Keratinocyte (primary cell): ENCODE measurements around the gene CCDC157. TPM values are rescaled to one million over a fixed set of nuclear protein-coding genes. Genes with fewer than 3 reads are reported as not detected.

Source experiments
- DNase-seq: peaks from one replicate; pipeline ENCODE4 v3.0.0-alpha.2; 2011; ENCODE audit warnings: low read depth, missing footprints, low spot score
- FAIRE-seq: peaks from 2 replicates; lab custom pipeline; 2011; peaks lifted over from hg19 to GRCh38; lab: Jason Lieb, UNC
- H2AFZ ChIP-seq: 2 replicates; pipeline ENCODE4 v1.6.0; 2012; ENCODE audit warnings: low read length, control low read depth, inconsistent platforms; ENCODE audit not compliant: control insufficient read depth
- H3K27ac ChIP-seq: 2 replicates; pipeline ENCODE4 v1.5.1; 2011; ENCODE audit warnings: low read length; ENCODE audit not compliant: control insufficient read depth, insufficient read depth
- H3K27me3 ChIP-seq: 3 replicates; pipeline ENCODE4 v1.6.0; 2011; ENCODE audit warnings: low read length; ENCODE audit not compliant: control insufficient read depth, insufficient read depth; ENCODE audit errors: extremely low read depth
- H3K36me3 ChIP-seq, 2 experiments: 2 replicates in 1 of 2; 3 replicates in 1 of 2; pipeline ENCODE4 v1.5.1; 2011; ENCODE audit warnings: low read length in 2 of 2, mild to moderate bottlenecking in 1 of 2; ENCODE audit not compliant: control insufficient read depth in 2 of 2, insufficient read depth in 2 of 2; ENCODE audit errors: extremely low read depth in 1 of 2
- H3K4me1 ChIP-seq: 3 replicates; pipeline ENCODE4 v1.5.1; 2011; ENCODE audit warnings: low read length; ENCODE audit not compliant: control insufficient read depth, insufficient read depth; ENCODE audit errors: extremely low read depth
- H3K4me2 ChIP-seq: 3 replicates; pipeline ENCODE4 v1.6.0; 2011; ENCODE audit warnings: low read depth, low read length; ENCODE audit not compliant: control insufficient read depth, insufficient read depth; ENCODE audit errors: extremely low read depth
- H3K4me3 ChIP-seq, 3 experiments: fragments of 200-600 bp in 1 of 3; sonication (generic) in 1 of 3; 2 replicates in 2 of 3; 3 replicates in 1 of 3; pipeline ENCODE4 v1.5.1; 2011 to 2016; ENCODE audit warnings: low read length in 3 of 3, mild to moderate bottlenecking in 3 of 3, control low read depth in 2 of 3, inconsistent platforms in 1 of 3, low read depth in 1 of 3, mixed read lengths in 1 of 3, mixed run types in 1 of 3, moderate library complexity in 1 of 3; ENCODE audit not compliant: control insufficient read depth in 2 of 3, insufficient read depth in 2 of 3; ENCODE audit errors: extremely low read depth in 1 of 3
- H3K79me2 ChIP-seq: 2 replicates; pipeline ENCODE4 v1.6.0; 2012; ENCODE audit warnings: low read length; ENCODE audit not compliant: control insufficient read depth, insufficient read depth
- H3K9ac ChIP-seq: 3 replicates; pipeline ENCODE4 v1.6.0; 2011; ENCODE audit warnings: low read length; ENCODE audit not compliant: control insufficient read depth, insufficient read depth; ENCODE audit errors: extremely low read depth
- H3K9me1 ChIP-seq: 3 replicates; pipeline ENCODE4 v1.6.0; 2011; ENCODE audit warnings: low read length; ENCODE audit not compliant: control insufficient read depth, insufficient read depth; ENCODE audit errors: extremely low read depth
- H3K9me3 ChIP-seq: 2 replicates; pipeline ENCODE4 v1.5.1; 2012; ENCODE audit warnings: low read depth, low read length; ENCODE audit not compliant: control insufficient read depth
- H4K20me1 ChIP-seq: 3 replicates; pipeline ENCODE4 v1.6.0; 2011; ENCODE audit warnings: low read length; ENCODE audit not compliant: control insufficient read depth, insufficient read depth; ENCODE audit errors: extremely low read depth
- CTCF ChIP-seq, 3 experiments: IDR thresholded peaks in 1 of 3; conservative IDR thresholded peaks in 1 of 3; optimal IDR thresholded peaks in 1 of 3; 2 replicates in 2 of 3; 3 replicates in 1 of 3; pipeline versions ENCODE3 to v1.5.1; 2011; ENCODE audit warnings: low read length in 3 of 3, mild to moderate bottlenecking in 3 of 3, moderate library complexity in 2 of 3, control low read depth in 1 of 3, inconsistent platforms in 1 of 3; ENCODE audit not compliant: insufficient read depth in 2 of 3; ENCODE audit errors: extremely low read depth in 1 of 3
- EZH2 ChIP-seq: IDR thresholded peaks from one replicate; pipeline ENCODE4 v1.6.1; 2012; ENCODE audit warnings: inconsistent platforms, mild to moderate bottlenecking, low read length, moderate library complexity
- dilution Hi-C: fragments of 300-500 bp; cut with MboI; formaldehyde crosslinking; loops from one replicate; pipeline ENCODE4 v1.7.0; 2020; ENCODE audit warnings: low sequenced_read_pairs; ENCODE audit not compliant: extremely low pct_ligation_motif_present
- polyA plus RNA-seq, 5 experiments: library from polyadenylated mRNA; depleted of rRNA in 3 of 5; stranded (reverse) in 3 of 5; stranded (forward) in 1 of 5; unstranded in 1 of 5; fragments of >200 nt; gene quantifications; 1 replicate in 1 of 5; 2 replicates in 3 of 5; 3 replicates in 1 of 5; pipeline versions ENCODE4 v1.2.1 to v1.2.3, GENCODE V29; 2011 to 2012; ENCODE audit warnings: missing spikeins in 2 of 5, low read depth in 1 of 5, low replicate concordance in 1 of 5

CCDC157 gene
- polyA plus RNA-seq, 1 donor (not counting 4 experiments of a cell fraction or from before 2014, with no cell fraction given), result 1.3 TPM

GRCh38 chr22:30348809-30349208, 8.0 kb upstream of the CCDC157 start:
- no peak for TF ChIP-seq CTCF (optimal IDR thresholded peaks at IDR 0.05 in 1 of 3, IDR thresholded peaks at IDR 0.05 in 1 of 3, conservative IDR thresholded peaks at IDR 0.05 in 1 of 3; ENCODE audit: extremely low read depth in 1 of 3, insufficient read depth in 2 of 3, low read length in 3 of 3)
- no peak for TF ChIP-seq EZH2
- Histone ChIP-seq H3K4me1 (no peaks in the 10 kb centered on the region), H3K9ac (no peak overlapping the region), H3K9me1 (no peaks in the 10 kb centered on the region), H3K36me3 (peaks cover 35 to 61% of the 10 kb centered on the region in 2 experiments), H3K27me3 (no peaks in the 10 kb centered on the region), H3K9me3 (no peaks in the 10 kb centered on the region), H2AFZ (no peak overlapping the region), H3K79me2 (peaks cover 60% of the 10 kb centered on the region), H3K4me2 (no peak overlapping the region), H3K4me3 (no peak overlapping the region), H3K27ac (no peak overlapping the region), H4K20me1 (peaks cover 2% of the 10 kb centered on the region)
- dilution Hi-C loops, result no loop called here
- no peak for FAIRE-seq
- DNase-seq, result no peak

GRCh38 chr22:30351226-30351625, 5.6 kb upstream of the CCDC157 start:
- dilution Hi-C loops, result no loop called here
- H3K9me3 ChIP-seq, result no peaks in the 10 kb centered on the region
- no peak for DNase-seq
- H3K9ac ChIP-seq, result no peak overlapping the region
- no peak for TF ChIP-seq EZH2
- no peak for TF ChIP-seq CTCF (optimal IDR thresholded peaks at IDR 0.05 in 1 of 3, IDR thresholded peaks at IDR 0.05 in 1 of 3, conservative IDR thresholded peaks at IDR 0.05 in 1 of 3; ENCODE audit: extremely low read depth in 1 of 3, insufficient read depth in 2 of 3, low read length in 3 of 3)
- H3K27me3 ChIP-seq, result no peaks in the 10 kb centered on the region
- H3K27ac ChIP-seq, result no peak overlapping the region
- peaks cover 5% of the 10 kb centered on the region for H3K9me1 ChIP-seq
- peaks cover 15% of the 10 kb centered on the region for H3K4me1 ChIP-seq
- H2AFZ ChIP-seq, result no peak overlapping the region
- H3K4me3 ChIP-seq, result no peak overlapping the region
- no peak overlapping the region for H3K4me2 ChIP-seq
- peaks cover 10% of the 10 kb centered on the region for H4K20me1 ChIP-seq
- H3K79me2 ChIP-seq, result peaks cover 81% of the 10 kb centered on the region
- H3K36me3 ChIP-seq, result peaks cover 15 to 46% of the 10 kb centered on the region in 2 experiments
- FAIRE-seq, result no peak
